ENCODE results near the gene TBC1D7.

DNA sequence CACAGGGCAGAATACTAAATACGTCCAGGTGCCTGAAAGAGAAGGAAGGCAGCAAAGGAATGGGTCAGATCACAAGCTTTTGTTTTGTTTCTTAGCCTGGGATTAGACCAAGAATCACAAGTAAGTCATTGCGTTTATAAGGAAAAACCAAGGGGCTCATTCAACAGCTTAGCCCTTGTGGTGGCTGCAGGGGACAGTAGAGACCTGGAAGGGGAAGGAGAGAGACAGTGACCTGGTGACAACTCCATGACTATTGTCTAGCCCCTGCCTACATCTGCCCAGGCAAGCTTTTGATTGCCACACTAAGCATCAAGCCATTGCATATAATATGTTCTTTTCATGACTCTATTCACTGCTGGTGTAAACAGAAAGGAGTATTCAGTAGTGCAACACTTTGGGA lies 30.2 kb upstream of the TBC1D7 start:
- TF ChIP-seq, protein P1, sequence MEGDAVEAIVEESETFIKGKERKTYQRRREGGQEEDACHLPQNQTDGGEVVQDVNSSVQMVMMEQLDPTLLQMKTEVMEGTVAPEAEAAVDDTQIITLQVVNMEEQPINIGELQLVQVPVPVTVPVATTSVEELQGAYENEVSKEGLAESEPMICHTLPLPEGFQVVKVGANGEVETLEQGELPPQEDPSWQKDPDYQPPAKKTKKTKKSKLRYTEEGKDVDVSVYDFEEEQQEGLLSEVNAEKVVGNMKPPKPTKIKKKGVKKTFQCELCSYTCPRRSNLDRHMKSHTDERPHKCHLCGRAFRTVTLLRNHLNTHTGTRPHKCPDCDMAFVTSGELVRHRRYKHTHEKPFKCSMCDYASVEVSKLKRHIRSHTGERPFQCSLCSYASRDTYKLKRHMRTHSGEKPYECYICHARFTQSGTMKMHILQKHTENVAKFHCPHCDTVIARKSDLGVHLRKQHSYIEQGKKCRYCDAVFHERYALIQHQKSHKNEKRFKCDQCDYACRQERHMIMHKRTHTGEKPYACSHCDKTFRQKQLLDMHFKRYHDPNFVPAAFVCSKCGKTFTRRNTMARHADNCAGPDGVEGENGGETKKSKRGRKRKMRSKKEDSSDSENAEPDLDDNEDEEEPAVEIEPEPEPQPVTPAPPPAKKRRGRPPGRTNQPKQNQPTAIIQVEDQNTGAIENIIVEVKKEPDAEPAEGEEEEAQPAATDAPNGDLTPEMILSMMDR (IDR thresholded peaks at IDR 0.05) = no peak
- TF ChIP-seq EZH2 (IDR thresholded peaks at IDR 0.05; ENCODE audit: borderline replicate concordance, insufficient read depth, low read depth, low read length, poor library complexity, severe bottlenecking) = no peak

All from B cell (primary cell).